K562 (cell line): ENCODE data around the gene CST8. TPM values are rescaled to one million over a fixed set of nuclear protein-coding genes. Genes with fewer than 3 reads are reported as not detected.

ENCODE experiments used
- ATAC-seq: fragments of 200-7000 bp; cut with Tn5 transposase; 3 replicates; pipeline ENCODE4 v1.9.1; 2020; ENCODE audit warnings: moderate library complexity
- BruUV-seq: library from RNA; stranded (reverse); fragments of 400-500 nt; replicated peaks from 2 replicates; lab custom pipeline; 2021; lab: Mats Ljungman, UMichigan
- CTCF ChIA-PET: fragments of 300-600 bp; formaldehyde crosslinking; extraction: SDS; loops from one replicate; lab custom pipeline; 2021; ENCODE audit warnings: low intra/inter-chr PET ratio; lab: Yijun Ruan, JAX
- POLR2A ChIA-PET: fragments of 300-600, 350-650 bp; sonication (Branson Sonifier 250); formaldehyde crosslinking; extraction: SDS; loops from one replicate; lab custom pipeline; 2021; ENCODE audit warnings: antibody characterized with exemption, inconsistent platforms; lab: Yijun Ruan, JAX
- DNase-seq, 4 experiments: peaks; one replicate each; pipeline versions ENCODE4 v3.0.0 to v3.0.0-alpha.2; 2011 to 2018; ENCODE audit warnings: low spot score in 3 of 4, mixed read lengths in 3 of 4; ENCODE audit errors: extremely low read depth in 1 of 4
- FAIRE-seq: peaks from 2 replicates; lab custom pipeline; 2011; peaks lifted over from hg19 to GRCh38; lab: Jason Lieb, UNC
- H2AFZ ChIP-seq: 2 replicates; pipeline ENCODE4 v1.6.0; 2011; ENCODE audit warnings: low read depth, low read length, control low read depth, inconsistent platforms
- H3K27ac ChIP-seq: fragments of 200-600 bp; 3 replicates; pipeline ENCODE4 v1.8.0; 2011; ENCODE audit warnings: low read depth, mild to moderate bottlenecking, control low read depth, inconsistent platforms, low read length, moderate library complexity, mixed read lengths; ENCODE audit errors: extremely low read depth
- H3K27me3 ChIP-seq, 2 experiments: fragments of 300-600 bp in 1 of 2; 2 replicates in 1 of 2; 3 replicates in 1 of 2; pipeline versions ENCODE4 v1.6.0 to v1.8.0; 2011; ENCODE audit warnings: inconsistent platforms in 2 of 2, low read length in 2 of 2, mild to moderate bottlenecking in 1 of 2, mixed read lengths in 1 of 2, moderate library complexity in 1 of 2; ENCODE audit not compliant: control insufficient read depth in 2 of 2, insufficient read depth in 2 of 2
- H3K36me3 ChIP-seq: fragments of 300-600 bp; 3 replicates; pipeline ENCODE4 v1.8.0; 2011; ENCODE audit warnings: mild to moderate bottlenecking, low read length, inconsistent platforms; ENCODE audit not compliant: control insufficient read depth, insufficient read depth
- H3K4me1 ChIP-seq, 2 experiments: fragments of 200-600 bp in 1 of 2; replicated peaks in 1 of 2; 2 replicates in 1 of 2; 3 replicates in 1 of 2; pipeline versions ENCODE4 v1.5.1 to v1.8.0; 2011; ENCODE audit warnings: inconsistent platforms in 2 of 2, low read length in 2 of 2, mild to moderate bottlenecking in 1 of 2, mixed read lengths in 1 of 2, moderate library complexity in 1 of 2; ENCODE audit not compliant: control insufficient read depth in 2 of 2, insufficient read depth in 2 of 2
- H3K4me2 ChIP-seq: 2 replicates; pipeline ENCODE4 v1.6.1; 2011; ENCODE audit warnings: low read length, control low read depth, inconsistent platforms, mixed read lengths; ENCODE audit not compliant: insufficient read depth
- H3K4me3 ChIP-seq: fragments of 200-600 bp; sonication (generic), shearing (Covaris generic); 2 replicates; pipeline ENCODE4 v1.5.1; 2016; ENCODE audit warnings: control low read depth, inconsistent platforms
- H3K79me2 ChIP-seq: fragments of 200-600 bp; 3 replicates; pipeline ENCODE4 v1.8.0; 2011; ENCODE audit warnings: low read length, inconsistent platforms; ENCODE audit not compliant: control insufficient read depth, insufficient read depth
- H3K9ac ChIP-seq, 2 experiments: 2 replicates each; pipeline versions ENCODE4 v1.6.0 to v1.6.1; 2011; ENCODE audit warnings: low read depth in 2 of 2, low read length in 2 of 2, control low read depth in 1 of 2, inconsistent platforms in 1 of 2, mild to moderate bottlenecking in 1 of 2, mixed read lengths in 1 of 2; ENCODE audit not compliant: insufficient read depth in 1 of 2
- H3K9me1 ChIP-seq: one replicate; pipeline ENCODE4 v1.6.0; 2011; ENCODE audit warnings: inconsistent platforms, mild to moderate bottlenecking, low read length, moderate library complexity; ENCODE audit not compliant: control insufficient read depth, insufficient read depth
- H3K9me3 ChIP-seq: replicated peaks from 2 replicates; pipeline ENCODE4 v1.5.1; 2011; ENCODE audit warnings: low read depth, low read length, inconsistent platforms; ENCODE audit not compliant: control insufficient read depth, insufficient read depth
- H4K20me1 ChIP-seq: replicated peaks from 2 replicates; pipeline ENCODE4 v1.6.1; 2011; ENCODE audit warnings: low read length, inconsistent platforms, mixed read lengths; ENCODE audit not compliant: control insufficient read depth, insufficient read depth
- BRD9 ChIP-seq: fragments of 450-650 bp; IDR thresholded peaks from 2 replicates; pipeline ENCODE4 v1.6.1; 2018; ENCODE audit warnings: low read depth; ENCODE audit not compliant: partially characterized antibody
- CBFA2T2 ChIP-seq: fragments of 450-650 bp; conservative IDR thresholded peaks from 2 replicates; pipeline ENCODE4 v1.6.1; 2017; ENCODE audit warnings: mild to moderate bottlenecking
- DACH1 ChIP-seq: fragments of 450-650 bp; IDR thresholded peaks from 2 replicates; pipeline ENCODE4 v1.6.1; 2018; ENCODE audit not compliant: partially characterized antibody
- DPF2 ChIP-seq: fragments of 450-650 bp; IDR thresholded peaks from 2 replicates; pipeline ENCODE4 v1.6.1; 2016
- ELF1 ChIP-seq: fragments of 200-800 bp; sonication (Bioruptor generic); IDR thresholded peaks from 2 replicates; pipeline ENCODE4 v1.6.1; 2016; ENCODE audit warnings: missing genetic modification characterization, missing compliant biosample characterization
- RHOXF2B ChIP-seq: fragments of 250-450 bp; sonication (Bioruptor Pico); conservative IDR thresholded peaks from 2 replicates; pipeline ENCODE4 v1.5.1; 2021
- U2AF1 ChIP-seq: fragments of 200-400 bp; formaldehyde crosslinking; optimal IDR thresholded peaks from 2 replicates; pipeline ENCODE3; 2017; ENCODE audit warnings: mild to moderate bottlenecking, low read depth, low read length, moderate library complexity
- ZNF133 ChIP-seq: fragments of 250-450 bp; sonication (Bioruptor Pico); IDR thresholded peaks from 2 replicates; pipeline ENCODE4 v1.4.0; 2020; ENCODE audit warnings: mild to moderate bottlenecking
- ZNF165 ChIP-seq: fragments of 250-450 bp; sonication (Bioruptor Pico); IDR thresholded peaks from 2 replicates; pipeline ENCODE4 v1.4.0; 2020; ENCODE audit warnings: borderline replicate concordance
- ZNF212 ChIP-seq: fragments of 450-650 bp; formaldehyde crosslinking; IDR thresholded peaks from 2 replicates; pipeline ENCODE4 v1.4.0; 2020; ENCODE audit warnings: mild to moderate bottlenecking
- ZNF561 ChIP-seq: fragments of 450-650 bp; formaldehyde crosslinking; conservative IDR thresholded peaks from 2 replicates; pipeline ENCODE4 v1.4.0; 2020; ENCODE audit warnings: mild to moderate bottlenecking, moderate library complexity
- ZNF584 ChIP-seq: fragments of 200-800 bp; sonication (Bioruptor generic); IDR thresholded peaks from 2 replicates; pipeline ENCODE4 v1.6.1; 2016; ENCODE audit warnings: low read depth, mild to moderate bottlenecking, missing genetic modification characterization, missing compliant biosample characterization
- WGBS: fragments of 100-300 bp; shearing (Covaris generic); methylation state at CpG from one replicate; pipeline ENCODE4 v1.1.6; 2016; ENCODE audit warnings: low coverage, mixed read lengths; ENCODE audit not compliant: insufficient coverage; ENCODE audit errors: missing lambda C conversion rate; 5-methylcytosine and 5-hydroxymethylcytosine counted together
- in situ Hi-C: fragments of 300-500 bp; cut with MboI; formaldehyde crosslinking; loops from 4 replicates; pipeline ENCODE4 v1.15.0; 2018; ENCODE audit warnings: inconsistent platforms, mixed read lengths
- intact Hi-C: fragments of 100-400 bp; cut with micrococcal nuclease; formaldehyde crosslinking; loops from 2 replicates; pipeline ENCODE4 v1.14.2; 2022
- polyA plus RNA-seq, 8 experiments: library from polyadenylated mRNA; depleted of rRNA in 4 of 8; stranded (reverse) in 5 of 8; unstranded in 3 of 8; fragments of >200 nt; fragmentation: Nextera tagmentation in 2 of 8; fragmentation: Illumina TruSeq in 1 of 8; extraction: Ambion mirVana in 2 of 8; extraction: Trizol in 1 of 8; gene quantifications; 2 replicates each; pipeline versions ENCODE4 v1.2.1 to v1.2.3, GENCODE V29; 2011 to 2014; ENCODE audit warnings: inconsistent platforms in 1 of 8, missing spikeins in 1 of 8
- total RNA-seq, 7 experiments: library from RNA; depleted of rRNA in 6 of 7; stranded (reverse); fragments of >200 nt in 6 of 7; fragmentation: Illumina TruSeq in 2 of 7; extraction: Trizol in 2 of 7; gene quantifications; 2 replicates each; pipeline versions ENCODE4 v1.2.1 to v1.2.3, GENCODE V29; 2011 to 2021; ENCODE audit warnings: low replicate concordance in 1 of 7

The CST8 gene
- total and polyA plus RNA-seq, 9 of the 15 experiments (the other 6 are each of a cell fraction or from before 2014, with no cell fraction given) = not detected

GRCh38 chr20:23445596-23446217 lies 45.2 kb upstream of the CST8 start:
- no peak for DNase-seq
- no peak overlapping the region for H3K4me3 ChIP-seq
- BruUV-seq = no TSS peak
- intact Hi-C loops (loop anchor here (1.0 kb wide), 1 partner anchor 96 kb away; no protein-coding TSS in a partner anchor), in situ Hi-C loops (no loop called here)
- CTCF ChIA-PET = no interaction called here
- POLR2A ChIA-PET = no interaction called here
- H3K9me1 ChIP-seq = no peaks in the 10 kb centered on the region
- no peak overlapping the region for H3K4me2 ChIP-seq
- no peaks in the 10 kb centered on the region for H3K4me1 ChIP-seq
- H3K27ac ChIP-seq = no peak overlapping the region
- no peak overlapping the region for H3K9ac ChIP-seq
- H2AFZ ChIP-seq = no peak overlapping the region
- TF ChIP-seq CBFA2T2 (no peak), ZNF165 (CRISPR knock-in tag) (no peak), ELF1 (tag) (no peak), DACH1 (no peak), BRD9 (no peak), ZNF584 (CRISPR knock-in tag) (no peak), RHOXF2B (CRISPR knock-in tag) (no peak), ZNF133 (no peak), U2AF1 (no peak), ZNF561 (no peak), ZNF212 (CRISPR knock-in tag) (no peak), DPF2 (no peak)
- ATAC-seq = no peak
- no peaks in the 10 kb centered on the region for H3K36me3 ChIP-seq
- no peaks in the 10 kb centered on the region for H3K79me2 ChIP-seq
- no peaks in the 10 kb centered on the region for H3K9me3 ChIP-seq
- WGBS = 8% methylated on average over 7 of the region's 7 CpGs
- H3K27me3 ChIP-seq = peaks cover 0 to 12% of the 10 kb centered on the region in 2 experiments; a peak in 1 of 5 replicates
- H4K20me1 ChIP-seq = no peaks in the 10 kb centered on the region
- FAIRE-seq = no peak
